GM12891 (cell line): ENCODE measurements around the gene VPS52.

Experiments
- DNase-seq: peaks from one replicate; pipeline ENCODE4 v3.0.0; 2011; ENCODE audit warnings: low spot score; ENCODE audit not compliant: insufficient read length
- FAIRE-seq: peaks from 2 replicates; lab custom pipeline; 2011; peaks lifted over from hg19 to GRCh38; lab: Jason Lieb, UNC
- PAX5 ChIP-seq: IDR thresholded peaks from 2 replicates; pipeline ENCODE4 v1.6.1; 2011; ENCODE audit warnings: low read length, moderate library complexity, mild to moderate bottlenecking; ENCODE audit not compliant: insufficient read depth, severe bottlenecking
- POLR2A ChIP-seq: IDR thresholded peaks from 2 replicates; pipeline ENCODE4 v1.6.1; 2011; ENCODE audit warnings: low read depth, low read length, control low read depth
- POLR2AphosphoS5 ChIP-seq: IDR thresholded peaks from 2 replicates; pipeline ENCODE4 v1.6.1; 2011; ENCODE audit warnings: low read depth, low read length, control low read depth
- POU2F2 ChIP-seq: IDR thresholded peaks from 2 replicates; pipeline ENCODE4 v1.6.1; 2011; ENCODE audit warnings: low read depth, mild to moderate bottlenecking, control low read depth, low read length, moderate library complexity
- SPI1 ChIP-seq: IDR thresholded peaks from 2 replicates; pipeline ENCODE4 v1.6.1; 2011; ENCODE audit warnings: low read depth, low read length, control low read depth
- TAF1 ChIP-seq: IDR thresholded peaks from 2 replicates; pipeline ENCODE4 v1.6.1; 2011; ENCODE audit warnings: low read depth, low read length, control low read depth

Gene VPS52

DNA sequence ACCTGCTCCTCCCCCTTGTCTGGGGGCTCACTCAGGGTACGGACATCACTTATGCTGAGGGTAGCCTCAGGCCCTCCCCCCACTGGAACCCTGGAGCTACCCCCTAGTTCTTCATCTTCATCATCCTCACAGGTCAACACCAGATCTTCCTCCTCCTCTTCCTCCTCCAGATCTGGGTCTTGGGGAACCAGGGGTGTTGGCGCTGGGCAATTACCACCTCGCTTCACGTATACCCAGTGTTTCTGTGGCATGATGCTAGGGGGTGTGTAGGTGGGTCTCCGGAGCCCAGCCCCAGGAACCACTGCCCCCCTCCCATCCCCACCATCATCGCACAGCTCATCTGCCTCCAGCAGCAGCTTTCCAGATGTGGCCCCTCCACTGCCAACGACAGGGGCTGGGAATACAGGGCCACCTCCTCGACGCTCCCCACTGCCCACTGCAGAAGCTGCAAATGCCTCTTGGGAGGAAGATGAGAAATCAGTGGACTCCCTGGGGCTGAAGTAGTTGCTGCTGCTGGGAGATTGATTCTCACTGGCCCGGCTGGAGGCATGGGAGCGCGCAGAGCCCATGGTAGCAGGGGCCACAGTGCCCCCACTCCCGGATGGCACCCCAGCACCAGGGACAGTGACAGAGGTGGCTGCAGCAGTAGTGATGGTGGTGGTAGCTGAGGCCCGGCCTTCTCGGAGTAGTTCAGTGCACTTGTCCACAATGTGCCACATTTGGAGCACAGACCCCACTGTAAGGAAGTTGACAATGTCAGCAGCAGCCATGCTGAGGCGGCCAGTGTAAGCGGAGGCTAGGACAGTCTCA lies 44.3 kb upstream of the VPS52 start:
- TF ChIP-seq POLR2AphosphoS5 (no peak), POU2F2 (no peak), TAF1 (no peak), POLR2A (no peak), SPI1 (no peak), PAX5 (no peak)
- DNase-seq (no peak), FAIRE-seq (no peak)

DNA sequence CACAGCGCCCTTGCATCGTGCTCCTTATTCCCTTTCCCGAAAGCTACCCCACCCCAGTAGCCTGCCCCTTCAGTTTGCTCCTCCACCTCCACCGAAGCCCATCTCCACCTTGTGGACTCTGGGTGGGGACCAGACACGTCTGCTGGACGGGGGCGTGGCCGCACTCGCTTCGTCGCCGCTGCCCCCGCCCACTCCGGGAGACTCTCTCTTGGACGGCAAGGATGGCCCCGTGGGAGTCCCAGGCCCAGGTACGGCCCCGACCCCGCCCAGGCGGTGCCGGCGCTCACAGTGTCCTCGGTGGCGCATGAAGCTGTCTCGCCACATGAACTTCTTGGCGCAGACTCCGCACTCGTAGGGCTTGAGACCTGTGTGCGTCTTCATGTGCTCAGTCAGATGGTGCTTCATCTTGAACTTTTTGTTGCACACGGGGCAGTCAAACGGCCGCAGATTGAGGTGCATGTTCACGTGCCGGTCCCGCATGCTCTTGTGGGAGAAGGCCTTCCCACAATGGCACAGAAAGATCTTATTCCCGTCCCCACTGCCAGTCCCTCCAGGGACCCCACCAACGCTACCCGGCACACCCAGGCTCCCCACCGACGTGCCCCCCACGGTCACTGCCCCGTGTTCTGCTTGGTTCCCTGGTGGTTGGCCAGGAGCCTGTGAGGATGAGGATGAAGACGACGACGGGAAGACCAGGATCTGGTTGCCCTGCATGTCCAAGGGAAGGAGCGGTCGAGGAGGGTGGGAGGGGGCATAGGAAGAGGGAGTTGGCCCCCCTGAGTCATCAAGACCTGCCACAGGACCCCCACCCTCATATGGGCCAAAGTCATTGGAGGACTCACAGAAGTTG lies 43.5 kb upstream of the VPS52 start:
- no peak for FAIRE-seq
- TF ChIP-seq PAX5 (no peak), SPI1 (no peak), POLR2A (no peak), POLR2AphosphoS5 (no peak), TAF1 (no peak), POU2F2 (no peak)
- DNase-seq = no peak

DNA sequence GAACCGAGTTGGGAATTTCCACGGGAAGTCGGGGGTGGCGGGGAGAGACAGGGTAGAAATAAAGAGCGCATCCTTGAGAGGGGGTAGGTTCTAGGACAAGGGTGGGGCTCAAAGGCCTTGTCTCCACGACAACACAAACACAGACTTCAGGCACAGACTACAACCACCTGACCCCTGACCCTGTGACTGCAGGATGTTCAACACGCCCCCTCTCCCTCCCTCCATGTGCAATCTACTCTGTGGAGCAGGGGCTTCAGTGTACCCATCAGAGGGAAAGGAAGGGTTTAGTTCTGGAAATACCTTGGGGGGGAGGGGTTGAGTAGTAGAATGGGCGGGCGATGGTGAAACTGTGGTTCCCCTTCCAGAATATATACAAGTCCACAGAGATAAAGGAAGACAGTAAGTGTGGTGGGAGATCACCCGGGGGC lies 42.9 kb upstream of the VPS52 start:
- DNase-seq = peak; percentile 55
- TF ChIP-seq SPI1 = no peak
- peak; percentile 54; the same call in 1 of the 2 replicates for TF ChIP-seq POU2F2
- no peak for TF ChIP-seq POLR2AphosphoS5
- TF ChIP-seq TAF1 = no peak
- no peak for TF ChIP-seq PAX5
- no peak for TF ChIP-seq POLR2A
- FAIRE-seq = peak; percentile 91

DNA sequence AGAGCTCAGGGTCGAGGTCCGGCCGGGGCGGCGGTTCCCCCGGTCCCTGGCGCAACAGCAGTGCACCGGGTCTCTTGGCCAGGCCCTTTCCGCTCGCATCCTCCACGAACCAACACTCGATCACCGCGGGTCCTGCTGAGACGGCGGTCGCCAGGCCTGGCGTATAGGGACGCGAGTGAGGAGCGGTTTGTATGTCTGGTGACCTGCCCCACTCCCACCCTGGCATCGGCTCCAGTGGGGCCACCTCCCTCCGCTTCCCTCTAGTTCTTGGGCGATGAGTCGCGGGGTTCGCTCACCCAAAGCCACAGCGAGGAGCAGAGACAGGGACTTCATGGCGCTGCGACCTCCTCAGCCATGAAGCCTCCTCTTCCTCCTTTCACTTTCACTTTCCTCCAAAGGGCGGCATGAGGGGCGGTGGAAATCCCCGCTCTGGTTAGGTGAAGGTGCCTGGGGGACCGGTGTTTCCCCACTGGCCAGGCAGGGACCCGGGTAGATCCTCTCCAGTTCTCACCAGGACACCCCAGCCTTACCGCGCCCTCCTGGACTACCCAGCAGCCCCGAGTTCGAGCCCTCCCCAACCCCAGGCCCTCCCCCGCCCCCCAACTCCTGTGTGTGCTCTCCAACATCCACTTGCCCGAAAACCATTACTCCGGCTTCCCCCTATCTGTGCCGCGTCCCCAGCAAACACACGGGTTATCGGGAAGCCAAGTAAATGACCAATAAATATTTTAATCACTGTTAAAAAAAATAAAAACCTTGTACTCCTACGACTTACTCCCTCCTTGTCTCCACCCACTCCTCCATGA lies 42.2 kb upstream of the VPS52 start, which contains the start of gene TAPBP:
Gene TAPBP (minus strand): TSS at position 370 of the 806 bp plus-strand sequence. CDS start 37 bp downstream, at position 333.
- peak; percentile 79 for FAIRE-seq
- TF ChIP-seq PAX5 = no peak
- peak; percentile 71; the same call in 1 of the 2 replicates for TF ChIP-seq POU2F2
- TF ChIP-seq POLR2A = peak; percentile 86
- peak; percentile 74 for TF ChIP-seq SPI1
- TF ChIP-seq TAF1 = peak; percentile 86
- TF ChIP-seq POLR2AphosphoS5 = peak; percentile 79
- peak; percentile 63 for DNase-seq

DNA sequence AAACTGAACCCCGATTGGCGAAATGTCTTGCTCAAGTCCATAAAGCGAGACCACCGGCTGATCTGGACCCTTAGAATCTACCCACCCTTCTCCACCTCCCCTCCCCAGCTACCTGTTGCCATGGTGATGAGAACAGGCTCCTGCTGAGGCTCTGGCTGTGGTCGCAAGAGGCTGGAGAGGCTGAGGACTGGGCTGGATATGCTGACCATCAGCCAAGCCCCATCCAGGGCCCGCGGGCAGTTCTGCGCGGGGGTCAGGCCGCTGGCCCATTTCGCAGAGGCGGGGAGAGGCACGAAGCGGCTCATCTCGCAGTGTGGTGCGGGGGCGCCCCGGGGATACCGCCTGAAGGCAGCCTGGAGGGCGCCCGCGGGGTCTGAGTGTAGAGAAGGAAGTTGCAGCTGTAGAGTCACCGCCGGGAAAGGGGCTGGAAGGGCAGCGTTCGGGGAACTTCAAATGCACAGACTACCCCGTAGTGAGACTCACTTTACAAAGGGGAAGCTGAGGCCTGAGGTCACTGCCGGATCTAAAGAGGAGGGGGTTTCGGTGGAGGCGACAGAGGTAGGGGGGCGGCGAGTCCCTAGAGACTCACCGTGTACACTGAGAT lies 41.5 kb upstream of the VPS52 start:
- FAIRE-seq (no peak), DNase-seq (no peak)
- TF ChIP-seq POLR2A = no peak
- no peak for TF ChIP-seq PAX5
- no peak for TF ChIP-seq POU2F2
- TF ChIP-seq TAF1 = no peak
- TF ChIP-seq POLR2AphosphoS5 = no peak
- no peak for TF ChIP-seq SPI1

DNA sequence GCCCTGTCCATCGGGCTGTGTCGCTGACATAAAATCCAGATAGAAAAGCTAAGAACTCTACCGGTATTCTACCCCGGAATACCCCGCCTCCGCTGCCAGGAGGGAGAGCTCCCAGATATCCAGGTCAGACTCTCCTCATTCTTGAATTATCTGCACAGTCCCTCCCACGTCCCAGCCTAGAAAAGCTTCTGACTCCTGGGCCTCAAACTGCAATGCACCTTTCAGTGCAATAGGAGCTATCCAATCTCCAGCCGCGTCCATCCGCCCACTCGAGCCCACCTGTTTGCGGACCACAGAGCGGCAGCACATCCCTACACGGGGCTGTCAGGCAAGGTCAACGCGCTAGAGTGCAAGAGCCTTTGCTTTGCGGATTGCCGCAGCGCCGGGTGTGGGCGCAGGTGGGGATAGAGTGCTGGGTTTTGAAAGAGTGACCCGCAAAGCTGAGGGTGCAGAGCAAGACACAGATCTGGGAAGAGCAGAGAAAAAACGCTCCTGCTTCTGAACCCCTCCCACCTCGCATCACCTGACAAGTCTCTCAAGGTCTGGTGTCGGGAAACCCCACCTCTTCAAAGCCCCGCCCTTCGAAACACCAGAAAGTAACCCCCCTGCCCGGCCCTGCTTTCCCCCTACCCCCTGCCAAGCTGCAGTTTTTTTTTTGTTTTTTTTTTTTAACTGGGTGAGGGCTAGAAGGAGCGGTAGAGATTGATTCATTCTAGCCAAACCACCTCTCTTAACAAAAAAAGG lies 40.9 kb upstream of the VPS52 start:
- peak; percentile 73 for DNase-seq
- TF ChIP-seq PAX5 (no peak), POLR2A (no peak), POLR2AphosphoS5 (0 out of 2 replicates have a peak, but pooled peaks have one; percentile 63), POU2F2 (0 out of 2 replicates have a peak, but pooled peaks have one; percentile 11), SPI1 (no peak), TAF1 (no peak)
- FAIRE-seq = no peak

DNA sequence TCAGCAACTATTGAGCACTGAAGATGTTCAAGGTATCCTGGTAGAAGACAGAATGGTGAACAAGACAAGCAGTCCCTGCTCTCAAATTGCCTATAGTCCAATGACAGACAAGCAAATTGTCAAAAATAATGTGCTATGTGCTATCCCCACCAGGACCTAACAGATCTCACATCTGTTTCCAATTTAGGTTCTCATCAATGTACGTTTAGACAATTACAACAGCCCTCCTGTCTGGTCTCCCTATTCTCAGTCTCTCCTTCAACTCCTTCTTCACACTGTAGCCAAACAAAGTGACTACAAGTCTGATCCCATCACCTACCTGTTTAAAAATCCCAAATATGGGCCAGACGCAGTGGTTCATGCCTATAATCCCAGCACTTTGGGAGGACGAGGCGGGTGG lies 34.7 kb upstream of the VPS52 start:
- DNase-seq (no peak), FAIRE-seq (no peak)
- TF ChIP-seq TAF1 (no peak), POLR2AphosphoS5 (no peak), SPI1 (no peak), PAX5 (no peak), POU2F2 (no peak), POLR2A (no peak)
